GM04504 (cell line): Measurements from ENCODE around the gene METTL25.
"Not testable (repeated sequence)": the region's sequence is repeated elsewhere in the genome, so short reads cannot be mapped to it uniquely, and the experiment has no call there.

Source experiments
- DNase-seq: peaks from one replicate; pipeline ENCODE4 v3.0.0-alpha.2; 2012; ENCODE audit warnings: low read depth

Gene METTL25

GRCh38 chr12:82358200-82359114, at the start of gene METTL25, which contains the start of gene CCDC59:
Gene METTL25, plus strand, starts transcription at chr12:82358529. Its CDS starts 37 bp downstream, at chr12:82358566.
Gene CCDC59, minus strand, starts transcription at chr12:82358387. Its CDS starts 11 bp downstream, at chr12:82358376.
- DNase-seq, result peak; percentile 97

GRCh38 chr12:82314406-82314892, 43.9 kb upstream of the METTL25 start:
- DNase-seq, result no peak

GRCh38 chr12:82319276-82319675, 39.1 kb upstream of the METTL25 start:
- no peak for DNase-seq

GRCh38 chr12:82325540-82326336, 32.6 kb upstream of the METTL25 start:
- DNase-seq, result no peak

- peak; percentile 1 for DNase-seq
These were observed 31.3 kb upstream of the METTL25 start for GRCh38 chr12:82326905-82327503.

GRCh38 chr12:82327861-82328260, 30.5 kb upstream of the METTL25 start:
- no peak for DNase-seq

- no peak for DNase-seq
These were observed 28.8 kb upstream of the METTL25 start for GRCh38 chr12:82329508-82329907.

GRCh38 chr12:82350161-82350560, 8.2 kb upstream of the METTL25 start:
- no peak for DNase-seq

GRCh38 chr12:82351390-82351789, 6.9 kb upstream of the METTL25 start:
- no peak for DNase-seq

GRCh38 chr12:82357340-82357739, 989 bp upstream of the METTL25 start:
- DNase-seq, result no peak

GRCh38 chr12:82357845-82358199, 507 bp upstream of the METTL25 start:
- no peak for DNase-seq

- DNase-seq, result no peak
These were observed 768 bp downstream of the METTL25 start for GRCh38 chr12:82359115-82359478.

GRCh38 chr12:82360834-82361233, 2.5 kb downstream of the METTL25 start:
- DNase-seq, result not testable (repeated sequence)

GRCh38 chr12:82361461-82361915, 3.2 kb downstream of the METTL25 start:
- DNase-seq, result no peak

GRCh38 chr12:82363990-82364389, 5.7 kb downstream of the METTL25 start:
- DNase-seq, result no peak

- no peak for DNase-seq
These were observed 7.9 kb downstream of the METTL25 start for GRCh38 chr12:82366197-82366596.

- no peak for DNase-seq
These were observed 16.9 kb downstream of the METTL25 start for GRCh38 chr12:82375201-82375600.

- no peak for DNase-seq
These were observed 20.7 kb downstream of the METTL25 start for GRCh38 chr12:82378997-82379396.

- peak; percentile 4 for DNase-seq
These were observed 25.7 kb downstream of the METTL25 start for GRCh38 chr12:82383930-82384552.

- DNase-seq, result no peak
These were observed 40.5 kb downstream of the METTL25 start for GRCh38 chr12:82398879-82399278.

GRCh38 chr12:82400819-82401218, 42.5 kb downstream of the METTL25 start:
- no peak for DNase-seq

GRCh38 chr12:82406651-82407050, 48.3 kb downstream of the METTL25 start:
- no peak for DNase-seq
